SK-N-SH (cell line): ENCODE results near the gene COPS7A. TPM values are rescaled to one million over a fixed set of nuclear protein-coding genes. Genes with fewer than 3 reads are reported as not detected.

Experiments
- CTCF ChIA-PET: fragments of 300-600, 350-600 bp; formaldehyde crosslinking; extraction: SDS; loops from one replicate; lab custom pipeline; 2021; lab: Yijun Ruan, JAX
- POLR2A ChIA-PET: fragments of 350-600 bp; sonication (Branson Sonifier 250); formaldehyde crosslinking; extraction: SDS; loops from one replicate; lab custom pipeline; 2020; ENCODE audit warnings: antibody characterized with exemption, inconsistent platforms; lab: Yijun Ruan, JAX
- DNase-seq: peaks from one replicate; pipeline ENCODE4 v3.0.0; 2012
- H2AFZ ChIP-seq: fragments of 200-600 bp; sonication (generic); 2 replicates; pipeline ENCODE4 v1.8.1; 2016; ENCODE audit warnings: antibody characterized with exemption, mild to moderate bottlenecking, low read depth
- H3F3A ChIP-seq: fragments of 200-600 bp; sonication (generic); replicated peaks from 2 replicates; pipeline ENCODE3; 2016; ENCODE audit warnings: antibody characterized with exemption, mild to moderate bottlenecking; ENCODE audit not compliant: insufficient read depth
- H3K27ac ChIP-seq, 2 experiments: fragments of 200-500 bp in 1 of 2; fragments of 200-600 bp in 1 of 2; sonication (Bioruptor generic) in 1 of 2; sonication (generic), shearing (Covaris generic) in 1 of 2; 2 replicates each; pipeline versions ENCODE4 v1.5.1 to v1.6.1; 2014 to 2016; ENCODE audit warnings: low read depth in 2 of 2, inconsistent platforms in 1 of 2, low read length in 1 of 2, mild to moderate bottlenecking in 1 of 2, mixed read lengths in 1 of 2
- H3K27me3 ChIP-seq: fragments of 200-600 bp; sonication (generic), shearing (Covaris generic); 2 replicates; pipeline ENCODE4 v1.6.1; 2016; ENCODE audit warnings: mixed run types; ENCODE audit not compliant: insufficient read depth
- H3K36me3 ChIP-seq, 2 experiments: fragments of 200-500 bp in 1 of 2; fragments of 200-600 bp in 1 of 2; sonication (Bioruptor generic) in 1 of 2; sonication (generic) in 1 of 2; replicated peaks in 1 of 2; 2 replicates each; pipeline versions ENCODE3 to v1.5.1; 2014 to 2016; ENCODE audit warnings: low read length in 1 of 2, mild to moderate bottlenecking in 1 of 2; ENCODE audit not compliant: insufficient read depth in 2 of 2, control insufficient read depth in 1 of 2
- H3K4me1 ChIP-seq, 2 experiments: fragments of 200-500 bp in 1 of 2; fragments of 200-600 bp in 1 of 2; sonication (Bioruptor generic) in 1 of 2; sonication (generic), shearing (Covaris generic) in 1 of 2; 2 replicates each; pipeline versions ENCODE4 v1.5.1 to v1.6.1; 2014 to 2016; ENCODE audit warnings: low read depth in 1 of 2, low read length in 1 of 2, mixed run types in 1 of 2; ENCODE audit not compliant: insufficient read depth in 2 of 2, control insufficient read depth in 1 of 2
- H3K4me2 ChIP-seq: fragments of 200-600 bp; sonication (generic), shearing (Covaris generic); 2 replicates; pipeline ENCODE4 v1.6.1; 2017; ENCODE audit warnings: mixed run types
- H3K4me3 ChIP-seq, 2 experiments: fragments of 200-500 bp in 1 of 2; fragments of 200-600 bp in 1 of 2; sonication (Bioruptor generic) in 1 of 2; sonication (generic), shearing (Covaris generic) in 1 of 2; 2 replicates each; pipeline versions ENCODE4 v1.5.1 to v1.8.1; 2014 to 2016; ENCODE audit warnings: low read depth in 2 of 2, inconsistent platforms in 1 of 2, low read length in 1 of 2, mild to moderate bottlenecking in 1 of 2, mixed read lengths in 1 of 2, moderate library complexity in 1 of 2
- H3K79me2 ChIP-seq: fragments of 200-600 bp; sonication (generic); 2 replicates; pipeline ENCODE4 v1.8.1; 2017; ENCODE audit warnings: mild to moderate bottlenecking; ENCODE audit not compliant: insufficient read depth
- H3K9ac ChIP-seq: fragments of 200-600 bp; sonication (generic); 2 replicates; pipeline ENCODE4 v1.6.1; 2017; ENCODE audit warnings: mixed run types
- H3K9me2 ChIP-seq: fragments of 200-600 bp; sonication (generic); 2 replicates; pipeline ENCODE4 v1.6.1; 2017; ENCODE audit warnings: mixed run types
- H3K9me3 ChIP-seq: fragments of 200-600 bp; sonication (generic); 2 replicates; pipeline ENCODE4 v1.6.1; 2017; ENCODE audit warnings: mixed run types, mild to moderate bottlenecking, moderate library complexity
- H4K20me1 ChIP-seq: fragments of 200-600 bp; sonication (generic); 2 replicates; pipeline ENCODE4 v1.6.1; 2017; ENCODE audit warnings: mild to moderate bottlenecking, mixed run types; ENCODE audit not compliant: insufficient read depth
- CHD2 ChIP-seq: fragments of 150-350 bp; IDR thresholded peaks from 2 replicates; pipeline ENCODE4 v1.6.1; 2018; ENCODE audit warnings: low read length; ENCODE audit not compliant: partially characterized antibody
- ELF1 ChIP-seq: IDR thresholded peaks from 2 replicates; pipeline ENCODE4 v1.4.0; 2012
- EZH2phosphoT487 ChIP-seq: fragments of 200-600 bp; sonication (generic); IDR thresholded peaks from 2 replicates; pipeline ENCODE4 v1.6.1; 2017; ENCODE audit warnings: low read depth, mixed run types, mild to moderate bottlenecking, antibody characterized with exemption, moderate library complexity, borderline replicate concordance
- FOXJ3 ChIP-seq: sonication (generic); formaldehyde crosslinking; IDR thresholded peaks from 2 replicates; pipeline ENCODE4 v1.5.1; 2020; ENCODE audit warnings: mild to moderate bottlenecking, missing genetic modification reagents
- FOXM1 ChIP-seq: IDR thresholded peaks from 2 replicates; pipeline ENCODE4 v1.4.0; 2012; ENCODE audit warnings: low read depth, mild to moderate bottlenecking
- GABPA ChIP-seq: IDR thresholded peaks from 2 replicates; pipeline ENCODE4 v1.4.0; 2012; ENCODE audit warnings: low read depth, mild to moderate bottlenecking
- MEF2A ChIP-seq: IDR thresholded peaks from 2 replicates; pipeline ENCODE4 v1.4.0; 2012; ENCODE audit warnings: low read depth, borderline replicate concordance
- NFIC ChIP-seq: IDR thresholded peaks from 2 replicates; pipeline ENCODE4 v1.4.0; 2012; ENCODE audit warnings: borderline replicate concordance
- POLR2AphosphoS5 ChIP-seq: IDR thresholded peaks from 2 replicates; pipeline ENCODE4 v1.6.1; 2012; ENCODE audit warnings: low read depth, low read length
- REST ChIP-seq: IDR thresholded peaks from 2 replicates; pipeline ENCODE4 v1.6.1; 2012; ENCODE audit warnings: mild to moderate bottlenecking, low read depth, low read length, moderate library complexity
- RXRA ChIP-seq: IDR thresholded peaks from 2 replicates; pipeline ENCODE4 v1.4.0; 2012; ENCODE audit warnings: low read depth, mild to moderate bottlenecking, borderline replicate concordance
- TEAD4 ChIP-seq: IDR thresholded peaks from 2 replicates; pipeline ENCODE4 v1.4.0; 2012; ENCODE audit warnings: mild to moderate bottlenecking, borderline replicate concordance; ENCODE audit not compliant: insufficient read depth
- WGBS: methylation state at CpG from one replicate; pipeline ENCODE4 v1.1.6; 2017; ENCODE audit warnings: low lambda C conversion rate; 5-methylcytosine and 5-hydroxymethylcytosine counted together
- polyA plus RNA-seq, 3 experiments: library from polyadenylated mRNA; depleted of rRNA; stranded (reverse); fragments of >200 nt; gene quantifications; 2 replicates each; pipeline ENCODE4 v1.2.3, GENCODE V29; 2012

COPS7A gene
- polyA plus RNA-seq, 1 of the 3 experiments (the other 2 are of a cell fraction), result 191 TPM

GRCh38 chr12:6758506-6759095 lies 34.8 kb downstream of the COPS7A start:
- Histone ChIP-seq H3K9ac (no peak overlapping the region), H3K9me2 (no peaks in the 10 kb centered on the region), H3K4me2 (no peak overlapping the region), H3F3A (peaks cover 4% of the 10 kb centered on the region), H3K27ac (no peak overlapping the region), H3K9me3 (no peaks in the 10 kb centered on the region), H3K36me3 (no peaks in the 10 kb centered on the region), H3K27me3 (no peaks in the 10 kb centered on the region), H3K4me1 (peaks cover 9 to 11% of the 10 kb centered on the region in 2 experiments), H3K4me3 (no peak overlapping the region), H2AFZ (no peak overlapping the region), H4K20me1 (no peaks in the 10 kb centered on the region), H3K79me2 (no peaks in the 10 kb centered on the region)
- TF ChIP-seq RXRA (no peak), CHD2 (no peak), GABPA (no peak), NFIC (no peak), FOXM1 (no peak), REST (no peak), FOXJ3 (CRISPR knock-in tag) (no peak), MEF2A (no peak), POLR2AphosphoS5 (no peak), EZH2phosphoT487 (no peak), ELF1 (no peak)
- WGBS, result 92% methylated on average over 9 of the region's 9 CpGs
- no peak for DNase-seq
- ChIA-PET POLR2A (no interaction called here), CTCF (interaction anchor here (0.9 to 12.7 kb wide), 4 partner anchors 14 to 67 kb away, joined by 3 to 343 read pairs (median 130); partner anchors contain the start of genes GPR162, LAG3, P3H3 and PTMS)

GRCh38 chr12:6759741-6760140 lies 35.9 kb downstream of the COPS7A start:
- ChIA-PET POLR2A (no interaction called here), CTCF (interaction anchor here (0.9 to 12.7 kb wide), 4 partner anchors 12 to 66 kb away, joined by 3 to 343 read pairs (median 9); partner anchors contain the start of genes LAG3 and PTMS)
- no peak overlapping the region for H3K4me2 ChIP-seq
- peaks cover 2% of the 10 kb centered on the region for H3F3A ChIP-seq
- no peak overlapping the region for H2AFZ ChIP-seq
- no peak overlapping the region for H3K4me3 ChIP-seq
- no peaks in the 10 kb centered on the region for H3K9me3 ChIP-seq
- H3K36me3 ChIP-seq, result no peaks in the 10 kb centered on the region
- no peaks in the 10 kb centered on the region for H3K9me2 ChIP-seq
- peaks cover 2 to 12% of the 10 kb centered on the region in 2 experiments for H3K4me1 ChIP-seq
- H3K9ac ChIP-seq, result no peak overlapping the region
- H3K27me3 ChIP-seq, result no peaks in the 10 kb centered on the region
- H3K27ac ChIP-seq, result no peak overlapping the region
- no peak for TF ChIP-seq TEAD4
- no peak for TF ChIP-seq ELF1
- no peak for TF ChIP-seq REST
- TF ChIP-seq FOXJ3 (CRISPR knock-in tag), result no peak
- WGBS, result 91% methylated on average over 5 of the region's 5 CpGs
- DNase-seq, result no peak
- H4K20me1 ChIP-seq, result no peaks in the 10 kb centered on the region
- H3K79me2 ChIP-seq, result no peaks in the 10 kb centered on the region
